GM18511 (cell line): ENCODE data around the gene CD8B2.
A peak's percentile ranks its signal among the peaks of the same experiment; 100 is the strongest.
"Not testable (repeated sequence)": the region's sequence is repeated elsewhere in the genome, so short reads cannot be mapped to it uniquely, and the experiment has no call there.

Experiments
- ATAC-seq: cut with Tn5 transposase; IDR thresholded peaks from one replicate; pipeline ENCODE4 v1.9.1; 2021; ENCODE audit warnings: mild to moderate bottlenecking, moderate library complexity; ENCODE audit not compliant: unreplicated experiment

CD8B2 gene

GRCh38 chr2:106486551-106487385 is at the start of gene CD8B2:
TSS of gene CD8B2 (plus strand) at chr2:106487364. CDS start at chr2:106487427, 63 bp downstream.
- not testable (repeated sequence) for ATAC-seq

DNA sequence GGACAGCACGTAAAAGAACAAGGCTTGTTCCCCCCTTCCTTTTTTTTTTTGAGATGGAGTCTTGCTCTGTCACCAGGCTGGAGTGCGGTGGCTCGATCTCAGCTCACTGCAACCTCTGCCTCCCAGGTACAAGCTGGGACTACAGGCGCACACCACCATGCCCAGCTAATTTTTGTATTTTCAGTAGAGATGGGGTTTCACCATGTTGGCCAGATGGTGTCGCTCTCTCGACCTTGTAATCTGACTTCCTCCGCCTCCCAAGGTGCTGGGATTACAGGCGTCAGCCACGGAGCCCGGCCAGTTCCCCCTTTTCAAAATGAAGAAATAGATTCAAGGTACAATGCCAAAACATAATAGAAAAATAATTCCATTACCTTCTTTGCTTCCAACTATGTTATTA is 25.3 kb upstream of the CD8B2 start:
- ATAC-seq = not testable (repeated sequence)

GRCh38 chr2:106467516-106467915 is 19.6 kb upstream of the CD8B2 start:
- ATAC-seq = not testable (repeated sequence)

DNA sequence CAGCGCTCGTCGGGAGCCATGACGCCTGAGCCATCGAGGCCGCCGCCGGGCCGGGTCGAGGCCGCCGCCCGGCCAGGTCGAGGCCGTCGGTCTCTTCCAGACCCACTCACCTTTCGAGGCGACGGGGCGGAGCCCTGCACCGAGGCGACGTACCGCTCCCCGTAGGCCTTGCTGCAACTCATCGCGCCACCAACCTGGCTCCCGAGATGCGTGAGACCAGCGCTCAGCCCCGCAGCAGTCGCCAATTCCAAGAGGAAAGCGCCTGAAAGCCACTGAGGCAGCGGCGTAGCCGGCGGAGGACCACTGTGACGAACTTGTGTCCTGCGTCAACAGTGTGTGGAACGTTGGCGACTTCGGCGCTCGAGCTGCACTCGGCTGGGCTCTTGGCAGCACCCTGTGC is 19.1 kb upstream of the CD8B2 start, which contains the start of gene RGPD3:
Gene RGPD3, minus strand, starts transcription at position 307 of the 400 bp plus-strand sequence. Its CDS starts 125 bp downstream, at position 182.
- ATAC-seq = not testable (repeated sequence)

- peak; percentile 62 for ATAC-seq
Observed at GRCh38 chr2:106470658-106471057, 16.5 kb upstream of the CD8B2 start.

- not testable (repeated sequence) for ATAC-seq
Observed at GRCh38 chr2:106477647-106478046, 9.5 kb upstream of the CD8B2 start.

GRCh38 chr2:106479563-106479962 is 7.6 kb upstream of the CD8B2 start:
- not testable (repeated sequence) for ATAC-seq

- not testable (repeated sequence) for ATAC-seq
Observed at GRCh38 chr2:106487386-106488191, 425 bp downstream of the CD8B2 start.

- not testable (repeated sequence) for ATAC-seq
Observed at GRCh38 chr2:106489701-106490100, 2.5 kb downstream of the CD8B2 start.

- not testable (repeated sequence) for ATAC-seq
Observed at GRCh38 chr2:106492399-106492798, 5.2 kb downstream of the CD8B2 start.

DNA sequence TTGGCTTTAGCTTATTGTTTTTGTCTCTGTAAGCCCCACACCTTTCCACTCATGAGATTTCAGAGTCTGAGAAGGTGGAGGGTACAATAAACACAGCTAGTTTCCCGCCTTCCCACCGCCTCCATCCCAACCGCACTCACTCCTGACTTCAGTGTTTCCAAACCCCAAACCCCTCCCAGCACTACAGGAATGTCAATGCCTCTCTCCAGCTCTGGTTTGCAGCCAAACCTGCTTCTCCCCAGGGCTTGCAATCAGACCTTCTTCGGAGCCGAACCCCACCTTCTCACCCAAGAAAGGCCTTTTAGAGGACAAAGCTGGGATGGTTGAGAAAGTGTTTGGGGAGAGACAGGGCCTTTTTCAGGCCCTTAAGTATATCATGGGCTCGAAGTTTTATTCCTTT is 5.7 kb downstream of the CD8B2 start:
- ATAC-seq = not testable (repeated sequence)

GRCh38 chr2:106498549-106498948 is 11.4 kb downstream of the CD8B2 start:
- not testable (repeated sequence) for ATAC-seq

- ATAC-seq = not testable (repeated sequence)
Observed at GRCh38 chr2:106500350-106500749, 13.2 kb downstream of the CD8B2 start.

GRCh38 chr2:106502351-106502750 is 15.2 kb downstream of the CD8B2 start:
- ATAC-seq = not testable (repeated sequence)

DNA sequence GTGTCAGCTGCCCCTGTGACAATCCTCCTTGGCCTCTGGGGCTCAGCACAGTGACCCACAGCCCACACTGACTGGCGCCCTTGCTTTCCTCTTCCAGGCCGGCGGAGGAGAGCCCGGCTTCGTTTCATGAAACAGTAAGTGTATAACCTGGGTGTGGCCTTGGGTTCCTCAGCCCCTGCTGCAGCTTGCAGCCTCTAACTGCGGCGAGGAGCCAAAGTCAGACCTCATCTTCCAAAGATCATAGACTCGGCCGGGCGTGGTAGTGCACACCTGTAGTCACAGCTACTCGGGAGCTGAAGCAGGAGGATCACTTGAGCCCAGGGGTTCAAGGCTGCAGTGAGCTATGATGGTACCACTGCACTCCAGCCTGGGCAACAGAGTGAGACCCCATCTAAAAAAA is 17.0 kb downstream of the CD8B2 start:
- ATAC-seq = not testable (repeated sequence)

- not testable (repeated sequence) for ATAC-seq
Observed at GRCh38 chr2:106504787-106505186, 17.6 kb downstream of the CD8B2 start.

DNA sequence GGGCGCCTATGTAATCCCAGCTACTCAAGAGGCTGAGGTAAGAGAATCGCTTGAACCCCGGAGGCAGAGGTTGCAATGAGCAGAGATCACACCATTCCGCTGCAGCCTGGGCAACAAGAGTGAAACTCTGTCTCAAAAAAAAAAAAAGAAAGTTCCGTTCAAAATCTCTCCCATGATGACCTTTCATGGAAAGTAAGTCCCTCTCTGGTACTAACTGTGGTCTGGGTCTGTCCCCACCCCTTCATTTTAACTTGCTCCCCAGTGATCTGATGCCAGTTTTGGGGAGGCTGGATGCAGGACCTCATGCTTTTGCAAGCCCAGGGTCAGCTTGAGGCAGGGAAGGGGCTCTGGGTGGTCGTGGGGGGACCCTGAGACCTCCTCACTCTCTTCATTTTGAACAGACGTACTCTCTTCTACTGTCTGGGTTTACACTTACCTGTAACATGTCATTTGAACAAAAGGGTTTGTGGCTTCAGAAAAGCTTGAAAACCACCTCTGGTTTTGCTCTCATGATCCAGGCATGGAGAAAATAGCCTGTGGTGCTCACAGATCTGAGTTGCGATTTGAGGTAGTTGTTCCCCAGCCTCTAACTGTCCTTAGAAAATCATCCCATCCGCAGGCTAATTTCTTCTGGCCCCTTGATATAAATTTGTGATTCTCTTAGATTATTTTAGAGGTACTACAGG is 19.0 kb downstream of the CD8B2 start:
- not testable (repeated sequence) for ATAC-seq

DNA sequence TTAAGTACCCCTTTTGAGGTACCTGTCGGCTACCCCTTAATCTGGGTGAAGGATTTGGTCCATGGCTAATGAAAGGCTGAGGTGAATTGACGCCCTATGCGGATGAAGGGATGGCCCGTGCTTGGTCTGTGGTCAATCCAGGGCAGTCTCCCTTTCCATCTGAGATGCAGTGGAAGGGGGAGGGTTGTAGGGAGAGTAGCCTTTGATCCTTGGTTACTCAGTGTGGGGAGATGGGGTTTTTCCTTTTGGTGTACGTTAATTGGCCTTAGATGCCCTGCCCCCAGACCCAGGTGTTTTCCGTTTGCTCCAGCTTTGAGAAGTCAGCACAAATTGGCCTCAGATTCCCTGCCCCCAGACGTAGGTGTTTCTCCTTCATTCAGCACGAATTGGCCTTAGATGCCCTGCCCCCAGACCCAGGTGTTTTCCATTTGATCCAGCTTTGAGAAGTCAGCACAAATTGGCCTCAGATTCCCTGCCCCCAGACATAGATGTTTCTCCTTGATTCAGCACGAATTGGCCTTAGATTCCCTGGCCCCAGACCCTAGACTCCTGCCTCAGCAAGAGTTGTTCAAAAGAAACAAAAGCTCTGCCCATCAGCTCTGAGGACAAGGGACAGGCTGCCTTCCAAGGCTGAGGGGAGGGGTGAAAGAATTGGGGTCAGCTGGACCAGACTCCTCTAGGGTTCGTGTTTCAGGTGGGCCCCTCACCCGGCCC is 21.7 kb downstream of the CD8B2 start:
- not testable (repeated sequence) for ATAC-seq

DNA sequence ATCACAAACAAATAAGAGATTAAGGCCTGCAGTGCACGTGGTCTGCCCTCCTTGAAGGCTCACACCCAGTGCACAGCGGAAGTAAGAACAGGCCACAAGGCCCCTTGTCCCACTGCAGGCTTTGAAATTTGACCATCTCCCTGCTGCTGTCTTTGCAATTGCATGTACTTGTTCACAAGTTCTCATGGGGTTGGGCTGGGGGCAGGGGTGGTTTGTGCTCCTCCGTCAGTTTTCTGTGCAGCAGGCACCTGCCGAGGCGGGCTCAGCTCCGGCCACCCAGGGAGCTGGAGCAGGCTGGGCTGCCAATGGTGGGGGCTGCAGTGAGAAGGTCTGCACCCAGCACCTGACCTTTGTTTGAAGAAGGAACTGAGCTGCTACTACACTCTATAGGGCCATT is 22.2 kb downstream of the CD8B2 start:
- ATAC-seq = not testable (repeated sequence)

GRCh38 chr2:106510791-106511190 is 23.6 kb downstream of the CD8B2 start:
- not testable (repeated sequence) for ATAC-seq
